Cardiac muscle cell (in vitro differentiated cells and primary cell): Measurements from ENCODE around the gene TOR4A. TPM values are rescaled to one million over a fixed set of nuclear protein-coding genes. Genes with fewer than 3 reads are reported as not detected.
"Not testable (repeated sequence)": the region's sequence is repeated elsewhere in the genome, so short reads cannot be mapped to it uniquely, and the experiment has no call there.

ENCODE experiments used
- DNase-seq, 2 donors: peaks; one replicate each; pipeline versions ENCODE4 v3.0.0 to v3.0.0-alpha.2; 2010 to 2017; ENCODE audit warnings: low read depth in 1 of 2, low spot score in 1 of 2
- H3K27ac ChIP-seq: fragments of 200-600 bp; sonication (generic); 2 replicates; pipeline ENCODE4 v1.5.1; 2016
- H3K27me3 ChIP-seq: fragments of 200-600 bp; sonication (generic); 2 replicates; pipeline ENCODE4 v1.6.0; 2016; ENCODE audit warnings: control low read depth
- H3K36me3 ChIP-seq: fragments of 200-600 bp; sonication (generic); 2 replicates; pipeline ENCODE4 v1.5.1; 2016; ENCODE audit warnings: control low read depth
- H3K4me1 ChIP-seq: fragments of 200-600 bp; sonication (generic); 2 replicates; pipeline ENCODE4 v1.8.1; 2017; ENCODE audit warnings: low read depth, mild to moderate bottlenecking, mixed run types
- H3K4me3 ChIP-seq: fragments of 200-600 bp; sonication (generic); 2 replicates; pipeline ENCODE4 v1.5.1; 2016; ENCODE audit warnings: mild to moderate bottlenecking
- H3K9me3 ChIP-seq: fragments of 200-600 bp; sonication (generic); 2 replicates; pipeline ENCODE4 v1.5.1; 2017; ENCODE audit warnings: low read depth, mild to moderate bottlenecking, control low read depth
- CTCF ChIP-seq: IDR thresholded peaks from 2 replicates; pipeline ENCODE4 v1.5.1; 2012; ENCODE audit warnings: low read depth, mild to moderate bottlenecking, low read length
- polyA plus RNA-seq: library from polyadenylated mRNA; unstranded; fragments of >200 nt; fragmentation: Nextera tagmentation; extraction: Ambion mirVana; gene quantifications from 2 replicates; pipeline ENCODE4 v1.2.1, GENCODE V29; 2016
- total RNA-seq: library from RNA; depleted of rRNA; stranded (reverse); fragments of >200 nt; gene quantifications from 2 replicates; pipeline ENCODE4 v1.2.3, GENCODE V29; 2016

Gene TOR4A
- total and polyA plus RNA-seq, 2 experiments from 2014 or later = 18.5 to 51.4 TPM

GRCh38 chr9:137240841-137241489, 36.6 kb upstream of the TOR4A start, which contains the start of gene TUBB4B:
Gene TUBB4B (plus strand): TSS chr9:137241287. CDS start chr9:137241361, 74 bp downstream.
- TF ChIP-seq CTCF = no peak
- H3K36me3 ChIP-seq = peaks cover 12% of the 10 kb centered on the region
- no peaks in the 10 kb centered on the region for H3K27me3 ChIP-seq
- H3K9me3 ChIP-seq = no peaks in the 10 kb centered on the region
- H3K4me1 ChIP-seq = peaks cover 18% of the 10 kb centered on the region
- H3K27ac ChIP-seq = peak within 1 kb of the TSS; percentile 95
- DNase-seq = peak; percentile 99 to 100
- H3K4me3 ChIP-seq = peak within 1 kb of the TSS; percentile 96

- peaks cover 12% of the 10 kb centered on the region for H3K36me3 ChIP-seq
- H3K4me3 ChIP-seq = peak overlapping the region; percentile 96
- peaks cover 14% of the 10 kb centered on the region for H3K4me1 ChIP-seq
- H3K27ac ChIP-seq = peak overlapping the region; percentile 91
- DNase-seq = peak; percentile 47 to 54
- H3K9me3 ChIP-seq = no peaks in the 10 kb centered on the region
- H3K27me3 ChIP-seq = no peaks in the 10 kb centered on the region
- TF ChIP-seq CTCF = no peak
Observed at GRCh38 chr9:137241490-137242268, 35.8 kb upstream of the TOR4A start.

- Histone ChIP-seq H3K4me1 (peaks cover 14% of the 10 kb centered on the region), H3K27me3 (no peaks in the 10 kb centered on the region), H3K9me3 (no peaks in the 10 kb centered on the region), H3K27ac (peak overlapping the region; percentile 91), H3K4me3 (peak overlapping the region; percentile 96), H3K36me3 (peaks cover 12% of the 10 kb centered on the region)
- TF ChIP-seq CTCF = no peak
- no peak for DNase-seq
Observed at GRCh38 chr9:137242269-137243203, 35.0 kb upstream of the TOR4A start.

GRCh38 chr9:137243266-137243625, 34.3 kb upstream of the TOR4A start:
- H3K4me3 ChIP-seq, H3K9me3 ChIP-seq, H3K27me3 ChIP-seq, H3K27ac ChIP-seq, DNase-seq: not testable (repeated sequence)
- peaks cover 12% of the 10 kb centered on the region for H3K36me3 ChIP-seq
- peaks cover 16% of the 10 kb centered on the region for H3K4me1 ChIP-seq

GRCh38 chr9:137243626-137244485, 33.7 kb upstream of the TOR4A start:
- no peaks in the 10 kb centered on the region for H3K9me3 ChIP-seq

More at GRCh38 chr9:137243626-137244485, 33.7 kb upstream of the TOR4A start:
- no peak for TF ChIP-seq CTCF
- H3K36me3 ChIP-seq = peaks cover 12% of the 10 kb centered on the region
- no peak overlapping the region for H3K4me3 ChIP-seq
- peaks cover 16% of the 10 kb centered on the region for H3K4me1 ChIP-seq
- H3K27me3 ChIP-seq = no peaks in the 10 kb centered on the region
- no peak for DNase-seq
- H3K27ac ChIP-seq = no peak overlapping the region
